H1 (cell line): Measurements from ENCODE around the gene REPIN1. TPM values are rescaled to one million over a fixed set of nuclear protein-coding genes. Genes with fewer than 3 reads are reported as not detected.
A peak's percentile ranks its signal among the peaks of the same experiment; 100 is the strongest.

Experiments used
- ASH2L ChIP-seq: fragments of 200-600, 300-600 bp; sonication (generic); IDR thresholded peaks from one replicate; pipeline ENCODE4 v1.7.1; 2017; ENCODE audit warnings: low read length
- CBX8 ChIP-seq: fragments of 300-800, 300-1000 bp; sonication (generic); IDR thresholded peaks from 2 replicates; pipeline ENCODE4 v1.7.1; 2016; ENCODE audit warnings: low read depth, low read length, borderline replicate concordance
- CHD2 ChIP-seq: IDR thresholded peaks from 2 replicates; pipeline ENCODE4 v1.6.1; 2012; ENCODE audit warnings: low read length, improper control_type of control experiment
- GABPA ChIP-seq: IDR thresholded peaks from 2 replicates; pipeline ENCODE4 v1.6.1; 2011; ENCODE audit warnings: mild to moderate bottlenecking, low read length, moderate library complexity, borderline replicate concordance; ENCODE audit not compliant: insufficient read depth
- HDAC2 ChIP-seq, 2 experiments: fragments of 300-600 bp in 1 of 2; sonication (generic) in 1 of 2; IDR thresholded peaks; 2 replicates each; pipeline ENCODE4 v1.6.1; 2011 to 2012; ENCODE audit warnings: low read depth in 2 of 2, low read length in 2 of 2, mild to moderate bottlenecking in 2 of 2, moderate library complexity in 2 of 2, borderline replicate concordance in 1 of 2, inconsistent platforms in 1 of 2
- POLR2A ChIP-seq, 2 experiments: IDR thresholded peaks; 1 replicate in 1 of 2; 2 replicates in 1 of 2; pipeline ENCODE4 v1.6.1; 2011; ENCODE audit warnings: low read depth in 2 of 2, low read length in 2 of 2, mild to moderate bottlenecking in 2 of 2; ENCODE audit errors: control extremely low read depth in 1 of 2
- POLR2AphosphoS5 ChIP-seq: IDR thresholded peaks from 2 replicates; pipeline ENCODE4 v1.6.1; 2011; ENCODE audit warnings: low read depth, low read length
- RBBP5 ChIP-seq: IDR thresholded peaks from 2 replicates; pipeline ENCODE4 v1.7.1; 2012; ENCODE audit warnings: low read depth, mild to moderate bottlenecking, inconsistent platforms, low read length, moderate library complexity, borderline replicate concordance
- RFX5 ChIP-seq: IDR thresholded peaks from 2 replicates; pipeline ENCODE4 v1.6.1; 2011; ENCODE audit warnings: low read depth, low read length, improper control_type of control experiment, borderline replicate concordance
- SRF ChIP-seq: IDR thresholded peaks from 2 replicates; pipeline ENCODE4 v1.6.1; 2011; ENCODE audit warnings: mild to moderate bottlenecking, low read depth, low read length, moderate library complexity
- SUZ12 ChIP-seq: fragments of 200-600 bp; sonication (generic); IDR thresholded peaks from 2 replicates; pipeline ENCODE4 v1.6.1; 2012; ENCODE audit warnings: mild to moderate bottlenecking, inconsistent platforms, low read length, moderate library complexity, mixed read lengths
- TAF1 ChIP-seq: IDR thresholded peaks from 2 replicates; pipeline ENCODE4 v1.6.1; 2011; ENCODE audit warnings: mild to moderate bottlenecking, low read depth, low read length
- TBP ChIP-seq: IDR thresholded peaks from 2 replicates; pipeline ENCODE4 v1.6.1; 2011; ENCODE audit warnings: low read depth, low read length, improper control_type of control experiment
- TEAD4 ChIP-seq: IDR thresholded peaks from 2 replicates; pipeline ENCODE4 v1.6.1; 2012; ENCODE audit warnings: low read depth, low read length, inconsistent platforms, mixed read lengths
- YY1 ChIP-seq: IDR thresholded peaks from 2 replicates; pipeline ENCODE4 v1.6.1; 2011; ENCODE audit warnings: low read depth, mild to moderate bottlenecking, low read length
- polyA plus RNA-seq, 7 experiments: library from polyadenylated mRNA; depleted of rRNA in 3 of 7; stranded (reverse) in 5 of 7; unstranded in 2 of 7; fragments of >200 nt in 5 of 7; fragments of 200-250 nt in 2 of 7; gene quantifications; 1 replicate in 5 of 7; 2 replicates in 1 of 7; 4 replicates in 1 of 7; pipeline versions ENCODE4 v1.2.1 to v1.2.3, GENCODE V29; 2011 to 2013; ENCODE audit warnings: missing spikeins in 2 of 7, mixed read lengths in 2 of 7
- total RNA-seq: library from RNA; stranded (reverse); fragmentation: NEBNext Ultra II Directional; extraction: Animal tissue kit (Norgen Biotek cat#: 25700); gene quantifications from 2 replicates; pipeline ENCODE4 v1.2.1, GENCODE V29; 2021
- TF ChIP-seq, protein P1 (sequence below): IDR thresholded peaks from 2 replicates; pipeline ENCODE4 v1.6.1; 2011; ENCODE audit warnings: low read depth, mild to moderate bottlenecking, low read length; ENCODE audit not compliant: insufficient read depth

The REPIN1 gene
- total and polyA plus RNA-seq, 2 of the 8 experiments (the other 6 are each of a cell fraction or from before 2014, with no cell fraction given) = 98.6 to 125 TPM

DNA sequence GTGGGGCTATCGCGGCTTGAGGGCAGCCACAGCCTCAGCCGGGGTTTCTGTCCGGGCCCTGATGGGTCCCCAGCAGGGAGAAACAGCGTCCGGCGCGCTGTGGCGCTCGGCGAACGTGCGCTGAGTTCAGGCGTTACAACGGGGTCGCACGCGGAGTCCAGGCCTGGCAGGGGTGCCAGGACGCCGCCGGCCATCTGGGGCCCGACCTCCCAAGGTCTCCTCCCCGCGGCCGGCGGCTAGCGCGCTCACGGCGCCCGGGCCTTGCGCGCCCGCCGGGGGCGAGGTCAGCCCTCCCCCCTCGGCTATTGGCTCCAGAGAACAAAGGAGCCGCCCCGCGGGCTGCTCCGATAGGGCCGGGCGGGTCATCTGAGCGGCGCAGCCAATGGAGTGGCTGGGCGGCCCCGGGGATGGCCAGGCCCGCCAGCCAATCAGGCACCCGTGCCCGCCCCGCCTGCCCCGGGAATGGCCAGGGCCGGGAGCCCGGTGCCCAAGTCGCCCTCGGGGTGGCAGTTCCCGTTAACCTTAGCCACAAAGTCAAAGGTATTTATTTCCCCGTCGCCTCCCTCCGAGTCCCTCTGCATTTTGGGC lies 10.3 kb downstream of the REPIN1 start, which contains the start of gene ZNF775 (continued):
- peak; percentile 63; the same call in 1 of the 2 replicates for TF ChIP-seq TAF1
- TF ChIP-seq POLR2A (IDR thresholded peaks at IDR 0.05; ENCODE audit: control extremely low read depth in 1 of 2, low read depth in 2 of 2, low read length in 2 of 2) = peak in 1 of 2 experiments; percentile 79; a peak in 2 of 3 replicates
- no peak for TF ChIP-seq CBX8
- peak; percentile 90 for TF ChIP-seq CHD2
- no peak; a peak in 1 of 4 replicates for TF ChIP-seq HDAC2 (IDR thresholded peaks at IDR 0.05; ENCODE audit: borderline replicate concordance in 1 of 2, low read depth in 2 of 2, low read length in 2 of 2)
- TF ChIP-seq RBBP5 = 0 out of 2 replicates have a peak, but pooled peaks have one; percentile 51
- TF ChIP-seq ASH2L = peak; percentile 61
- no peak for TF ChIP-seq SRF
- no peak for TF ChIP-seq YY1
- no peak for TF ChIP-seq RFX5
- TF ChIP-seq, protein P1, sequence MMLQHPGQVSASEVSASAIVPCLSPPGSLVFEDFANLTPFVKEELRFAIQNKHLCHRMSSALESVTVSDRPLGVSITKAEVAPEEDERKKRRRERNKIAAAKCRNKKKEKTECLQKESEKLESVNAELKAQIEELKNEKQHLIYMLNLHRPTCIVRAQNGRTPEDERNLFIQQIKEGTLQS = peak; percentile 55; the same call in 1 of the 2 replicates
- peak; percentile 41; the same call in 1 of the 2 replicates for TF ChIP-seq GABPA
- peak; percentile 70; the same call in 1 of the 2 replicates for TF ChIP-seq POLR2AphosphoS5
- TF ChIP-seq SUZ12 = no peak
- TF ChIP-seq TBP = peak; percentile 43; the same call in 1 of the 2 replicates
- no peak for TF ChIP-seq TEAD4
